Endodermal cell (in vitro differentiated cells): ENCODE measurements around the gene LILRB1. TPM values are rescaled to one million over a fixed set of nuclear protein-coding genes. Genes with fewer than 3 reads are reported as not detected.

Experiments used
- DNase-seq: peaks from one replicate; pipeline ENCODE4 v3.0.0-alpha.2; 2017
- H3K27ac ChIP-seq: 2 replicates; pipeline ENCODE4 v1.5.1; 2013; ENCODE audit warnings: mild to moderate bottlenecking, low read depth, low read length, moderate library complexity
- H3K27me3 ChIP-seq: 2 replicates; pipeline ENCODE4 v1.6.1; 2013; ENCODE audit warnings: mild to moderate bottlenecking, low read length, moderate library complexity; ENCODE audit not compliant: insufficient read depth, control insufficient read depth, poor library complexity, severe bottlenecking
- H3K36me3 ChIP-seq: 2 replicates; pipeline ENCODE4 v1.7.0; 2013; ENCODE audit warnings: mild to moderate bottlenecking, low read length, moderate library complexity; ENCODE audit not compliant: control insufficient read depth, insufficient read depth
- H3K4me1 ChIP-seq: one replicate; pipeline ENCODE4 v1.7.0; 2013; ENCODE audit warnings: low read length; ENCODE audit not compliant: control insufficient read depth, insufficient read depth
- H3K4me3 ChIP-seq: 2 replicates; pipeline ENCODE4 v1.5.1; 2013; ENCODE audit warnings: mild to moderate bottlenecking, low read length, moderate library complexity
- H3K9ac ChIP-seq: 2 replicates; pipeline ENCODE4 v1.6.1; 2013; ENCODE audit warnings: mild to moderate bottlenecking, low read length, moderate library complexity; ENCODE audit not compliant: poor library complexity, severe bottlenecking; ENCODE audit errors: extremely low read depth
- H3K9me3 ChIP-seq: 2 replicates; pipeline ENCODE4 v1.6.1; 2013; ENCODE audit warnings: mild to moderate bottlenecking, low read length, moderate library complexity; ENCODE audit not compliant: control insufficient read depth
- H3K27ac Mint-ChIP-seq: 2 replicates; pipeline ENCODE4 v1.8.0; 2020; ENCODE audit warnings: mixed read lengths
- H3K27me3 Mint-ChIP-seq: 2 replicates; pipeline ENCODE4 v1.8.0; 2021; ENCODE audit warnings: mild to moderate bottlenecking, mixed read lengths; ENCODE audit not compliant: insufficient read depth
- H3K36me3 Mint-ChIP-seq: 2 replicates; pipeline ENCODE4 v1.8.0; 2020; ENCODE audit warnings: low read depth, mixed read lengths
- H3K4me1 Mint-ChIP-seq: 2 replicates; pipeline ENCODE4 v1.8.0; 2020; ENCODE audit warnings: mixed read lengths
- H3K4me3 Mint-ChIP-seq: 2 replicates; pipeline ENCODE4 v1.8.0; 2020; ENCODE audit warnings: mild to moderate bottlenecking, moderate library complexity, mixed read lengths
- H3K9me3 Mint-ChIP-seq: 2 replicates; pipeline ENCODE4 v1.8.0; 2020; ENCODE audit warnings: mild to moderate bottlenecking, mixed read lengths
- WGBS, 2 experiments: methylation state at CpG; one replicate each; pipeline versions ENCODE4 v1.1.5 to v1.1.7; 2013; ENCODE audit warnings: missing lambda C conversion rate in 2 of 2, mixed read lengths in 1 of 2; ENCODE audit not compliant: insufficient coverage in 1 of 2, insufficient read length in 1 of 2; 5-methylcytosine and 5-hydroxymethylcytosine counted together
- total RNA-seq, 2 donors: library from RNA; stranded (reverse); fragmentation: NEBNext Ultra II Directional in 1 of 2; extraction: Animal tissue kit (Norgen Biotek cat#: 25700) in 1 of 2; gene quantifications; 2 replicates in 1 of 2; 3 replicates in 1 of 2; pipeline ENCODE4 v1.2.1, GENCODE V29; 2021
- TF ChIP-seq, protein P1 (sequence below): fragments of 200-600 bp; sonication (generic); conservative IDR thresholded peaks from 2 replicates; pipeline ENCODE4 v1.5.0; 2021; ENCODE audit warnings: antibody characterized with exemption, mild to moderate bottlenecking

Gene LILRB1
- total RNA-seq, 2 donors from 2014 or later = not detected

GRCh38 chr19:54659300-54659699 lies 29.0 kb downstream of the LILRB1 start:
- H3K4me1 ChIP-seq = no peaks in the 10 kb centered on the region
- DNase-seq = no peak
- H3K9me3 Mint-ChIP-seq = peaks cover 95% of the 10 kb centered on the region
- H3K36me3 ChIP-seq = no peaks in the 10 kb centered on the region
- 76 to 79% methylated on average over 5 to 6 of the region's 6 CpGs for WGBS, 2 experiments
- peaks cover 38% of the 10 kb centered on the region for H3K9me3 ChIP-seq
- H3K27me3 Mint-ChIP-seq = no peaks in the 10 kb centered on the region
- H3K36me3 Mint-ChIP-seq = no peaks in the 10 kb centered on the region
- H3K27me3 ChIP-seq = no peaks in the 10 kb centered on the region
- no peak overlapping the region for H3K4me3 Mint-ChIP-seq
- no peaks in the 10 kb centered on the region for H3K4me1 Mint-ChIP-seq
- no peak overlapping the region for H3K27ac ChIP-seq
- no peak overlapping the region for H3K9ac ChIP-seq
- H3K4me3 ChIP-seq = no peak overlapping the region
- H3K27ac Mint-ChIP-seq = no peak overlapping the region
- TF ChIP-seq, protein P1, sequence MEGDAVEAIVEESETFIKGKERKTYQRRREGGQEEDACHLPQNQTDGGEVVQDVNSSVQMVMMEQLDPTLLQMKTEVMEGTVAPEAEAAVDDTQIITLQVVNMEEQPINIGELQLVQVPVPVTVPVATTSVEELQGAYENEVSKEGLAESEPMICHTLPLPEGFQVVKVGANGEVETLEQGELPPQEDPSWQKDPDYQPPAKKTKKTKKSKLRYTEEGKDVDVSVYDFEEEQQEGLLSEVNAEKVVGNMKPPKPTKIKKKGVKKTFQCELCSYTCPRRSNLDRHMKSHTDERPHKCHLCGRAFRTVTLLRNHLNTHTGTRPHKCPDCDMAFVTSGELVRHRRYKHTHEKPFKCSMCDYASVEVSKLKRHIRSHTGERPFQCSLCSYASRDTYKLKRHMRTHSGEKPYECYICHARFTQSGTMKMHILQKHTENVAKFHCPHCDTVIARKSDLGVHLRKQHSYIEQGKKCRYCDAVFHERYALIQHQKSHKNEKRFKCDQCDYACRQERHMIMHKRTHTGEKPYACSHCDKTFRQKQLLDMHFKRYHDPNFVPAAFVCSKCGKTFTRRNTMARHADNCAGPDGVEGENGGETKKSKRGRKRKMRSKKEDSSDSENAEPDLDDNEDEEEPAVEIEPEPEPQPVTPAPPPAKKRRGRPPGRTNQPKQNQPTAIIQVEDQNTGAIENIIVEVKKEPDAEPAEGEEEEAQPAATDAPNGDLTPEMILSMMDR = no peak

GRCh38 chr19:54660306-54660705 lies 30.0 kb downstream of the LILRB1 start:
- no peaks in the 10 kb centered on the region for H3K4me1 ChIP-seq
- H3K27me3 ChIP-seq = no peaks in the 10 kb centered on the region
- H3K9me3 ChIP-seq = peaks cover 29% of the 10 kb centered on the region
- no peak for DNase-seq
- H3K9me3 Mint-ChIP-seq = peaks cover 93% of the 10 kb centered on the region
- TF ChIP-seq, protein P1 = no peak
- no peaks in the 10 kb centered on the region for H3K36me3 ChIP-seq
- H3K9ac ChIP-seq = no peak overlapping the region
- WGBS, 2 experiments = 76 to 79% methylated on average over 4 to 5 of the region's 5 CpGs
- no peaks in the 10 kb centered on the region for H3K36me3 Mint-ChIP-seq
- no peak overlapping the region for H3K27ac Mint-ChIP-seq
- no peak overlapping the region for H3K27ac ChIP-seq
- no peaks in the 10 kb centered on the region for H3K4me1 Mint-ChIP-seq
- H3K27me3 Mint-ChIP-seq = no peaks in the 10 kb centered on the region
- no peak overlapping the region for H3K4me3 Mint-ChIP-seq
- no peak overlapping the region for H3K4me3 ChIP-seq

GRCh38 chr19:54660964-54661363 lies 30.7 kb downstream of the LILRB1 start:
- no peaks in the 10 kb centered on the region for H3K4me1 ChIP-seq
- Mint-ChIP-seq H3K36me3 (no peaks in the 10 kb centered on the region), H3K4me3 (no peak overlapping the region), H3K27ac (no peak overlapping the region), H3K4me1 (no peaks in the 10 kb centered on the region), H3K9me3 (peaks cover 93% of the 10 kb centered on the region), H3K27me3 (no peaks in the 10 kb centered on the region)
- no peak overlapping the region for H3K4me3 ChIP-seq
- no peaks in the 10 kb centered on the region for H3K36me3 ChIP-seq
- DNase-seq = no peak
- H3K9me3 ChIP-seq = peaks cover 27% of the 10 kb centered on the region
- 79 to 82% methylated on average over 5 to 6 of the region's 6 CpGs for WGBS, 2 experiments
- TF ChIP-seq, protein P1 = no peak
- no peaks in the 10 kb centered on the region for H3K27me3 ChIP-seq
- no peak overlapping the region for H3K9ac ChIP-seq
- no peak overlapping the region for H3K27ac ChIP-seq
